Nephron (organoid): Measurements from ENCODE around the gene RPL3.
A peak's percentile ranks its signal among the peaks of the same experiment; 100 is the strongest.

ENCODE experiments used
- H3K27ac Mint-ChIP-seq, 3 experiments: 2 replicates each; pipeline ENCODE4 v1.8.0; 2020; ENCODE audit warnings: mixed read lengths in 3 of 3, mild to moderate bottlenecking in 2 of 3, moderate library complexity in 1 of 3
- H3K27me3 Mint-ChIP-seq: 2 replicates; pipeline ENCODE4 v1.8.0; 2021; ENCODE audit warnings: low read depth, mild to moderate bottlenecking, moderate library complexity, mixed read lengths
- H3K36me3 Mint-ChIP-seq: 2 replicates; pipeline ENCODE4 v1.8.0; 2020; ENCODE audit warnings: low read depth, mixed read lengths
- H3K4me1 Mint-ChIP-seq: 2 replicates; pipeline ENCODE4 v1.8.0; 2020; ENCODE audit warnings: mixed read lengths
- H3K4me3 Mint-ChIP-seq, 3 experiments: 2 replicates each; pipeline ENCODE4 v1.8.0; 2020; ENCODE audit warnings: mild to moderate bottlenecking in 3 of 3, mixed read lengths in 3 of 3, moderate library complexity in 2 of 3
- H3K9me3 Mint-ChIP-seq: 2 replicates; pipeline ENCODE4 v1.8.0; 2020; ENCODE audit warnings: mixed read lengths
- CTCF ChIP-seq, 3 experiments: fragments of 200-600 bp; sonication (generic); IDR thresholded peaks; one replicate each; pipeline ENCODE4 v1.5.0; 2021; ENCODE audit warnings: antibody characterized with exemption in 3 of 3; ENCODE audit not compliant: unreplicated experiment in 3 of 3

The RPL3 gene

DNA sequence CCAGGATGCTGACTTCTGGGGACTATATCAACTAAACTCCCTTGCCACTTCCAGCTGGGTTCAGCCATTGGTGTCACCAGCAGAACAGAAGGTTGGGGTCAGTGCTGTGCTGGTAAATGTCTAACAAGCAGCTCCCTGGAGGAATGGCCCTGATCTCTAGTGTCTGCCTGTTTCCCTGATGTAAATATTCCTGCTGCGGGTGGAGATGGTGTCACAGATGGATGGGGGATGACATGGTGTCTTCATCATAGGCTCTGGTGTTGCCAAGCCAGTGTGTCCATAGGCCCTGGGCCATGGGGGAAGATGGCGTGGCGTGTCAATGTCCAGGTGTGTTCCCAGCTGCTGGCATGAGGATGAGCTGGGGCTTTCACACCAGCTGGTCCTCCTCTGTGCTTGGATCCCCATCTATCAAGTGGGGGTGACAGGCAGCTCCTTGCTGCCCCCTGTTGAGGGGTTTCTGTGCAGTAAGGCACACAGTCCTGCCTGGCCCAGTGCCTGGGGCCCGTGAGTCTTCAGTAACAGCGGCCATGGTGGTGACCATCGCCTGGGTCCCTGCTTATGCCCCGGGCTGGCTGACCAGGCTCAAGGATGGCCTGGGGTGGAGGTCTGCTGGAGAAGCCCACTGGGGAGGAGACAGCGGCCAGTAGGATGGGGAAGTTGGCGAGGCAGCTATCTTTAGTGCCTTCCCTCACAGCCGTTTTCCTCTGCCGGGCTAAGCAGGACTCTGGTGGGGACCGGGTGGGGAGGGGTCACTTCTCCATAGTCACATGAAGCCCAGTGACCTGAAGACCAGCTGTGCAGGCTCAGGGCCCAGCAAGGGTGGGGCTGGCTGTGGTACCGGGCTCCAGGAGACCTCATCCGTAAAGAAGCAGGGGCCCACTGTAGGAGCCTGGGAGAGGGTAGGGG lies 12.7 kb downstream of the RPL3 start:
- Mint-ChIP-seq H3K27ac (peak overlapping the region in 1 of 3 experiments; percentile 10), H3K4me3 (no peak overlapping the region)

GRCh38 chr22:39303892-39304671 lies 15.3 kb downstream of the RPL3 start:
- Mint-ChIP-seq H3K4me1 (peaks cover 10% of the 10 kb centered on the region), H3K4me3 (no peak overlapping the region), H3K27ac (no peak overlapping the region), H3K36me3 (peaks cover 7% of the 10 kb centered on the region), H3K9me3 (no peaks in the 10 kb centered on the region), H3K27me3 (peaks cover 5% of the 10 kb centered on the region)
- TF ChIP-seq CTCF (IDR thresholded peaks at IDR 0.05; ENCODE audit: unreplicated experiment in 3 of 3): no peak

More for the DNA sequence above, 12.7 kb downstream of the RPL3 start:
- Mint-ChIP-seq H3K36me3 (peaks cover 15% of the 10 kb centered on the region), H3K9me3 (no peaks in the 10 kb centered on the region), H3K27me3 (no peaks in the 10 kb centered on the region), H3K4me1 (no peaks in the 10 kb centered on the region)
- peak in 2 of 3 experiments; percentile 24 to 38 for TF ChIP-seq CTCF (IDR thresholded peaks at IDR 0.05; ENCODE audit: unreplicated experiment in 3 of 3)

DNA sequence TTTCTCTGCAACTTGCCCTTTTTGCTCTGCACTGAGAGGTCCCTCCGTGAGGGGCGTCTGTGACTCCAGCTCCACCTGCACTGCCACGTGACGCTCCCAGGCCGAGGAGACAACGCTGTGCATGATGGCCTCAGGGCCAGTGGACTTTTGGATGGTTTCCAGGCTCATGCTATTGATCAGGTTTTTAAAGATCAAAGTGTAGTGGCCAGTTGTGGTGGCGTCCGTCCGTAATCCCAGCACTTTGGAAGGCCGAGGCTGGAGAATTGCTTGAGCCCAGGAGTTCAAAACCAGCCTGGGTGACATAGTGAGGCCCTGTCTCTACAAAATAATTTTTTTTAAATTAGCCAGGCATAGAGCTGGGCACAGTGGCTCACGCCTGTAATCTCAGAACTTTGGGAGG lies 16.1 kb downstream of the RPL3 start:
- H3K4me1 Mint-ChIP-seq: peaks cover 10% of the 10 kb centered on the region
- peaks cover 3% of the 10 kb centered on the region for H3K36me3 Mint-ChIP-seq
- no peak overlapping the region for H3K27ac Mint-ChIP-seq
- peaks cover 5% of the 10 kb centered on the region for H3K27me3 Mint-ChIP-seq
- TF ChIP-seq CTCF (IDR thresholded peaks at IDR 0.05; ENCODE audit: unreplicated experiment in 3 of 3): no peak
- no peak overlapping the region for H3K4me3 Mint-ChIP-seq
- H3K9me3 Mint-ChIP-seq: no peaks in the 10 kb centered on the region

DNA sequence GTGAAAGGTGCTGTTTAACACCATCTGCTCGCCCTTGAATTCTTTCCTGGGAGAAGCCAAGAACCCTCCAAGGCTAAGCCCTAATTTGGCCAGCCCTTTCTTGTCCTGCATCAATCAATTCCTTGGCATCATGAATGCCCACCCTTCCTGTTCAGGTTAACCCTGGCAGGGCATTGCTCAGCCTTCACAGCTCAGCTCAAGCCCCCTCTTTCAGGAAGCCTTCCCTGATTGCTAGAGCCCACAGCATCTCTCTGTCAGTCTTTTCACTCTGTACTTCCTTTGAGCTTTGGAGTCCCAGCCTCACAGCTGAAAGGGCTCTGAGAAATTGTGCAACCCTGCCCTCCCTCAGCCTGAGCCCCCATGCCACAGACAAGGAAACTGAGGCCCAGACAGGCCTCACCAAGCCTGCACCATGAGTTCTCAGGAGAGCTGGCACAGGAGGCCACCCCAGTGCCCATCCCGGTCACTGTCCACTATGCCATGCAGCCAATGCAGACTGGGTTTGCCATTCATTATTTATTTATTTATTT lies 16.9 kb downstream of the RPL3 start:
- no peak for TF ChIP-seq CTCF (IDR thresholded peaks at IDR 0.05; ENCODE audit: unreplicated experiment in 3 of 3)
- no peak overlapping the region for H3K4me3 Mint-ChIP-seq
- H3K4me1 Mint-ChIP-seq: peaks cover 18% of the 10 kb centered on the region
- H3K36me3 Mint-ChIP-seq: peaks cover 3% of the 10 kb centered on the region
- H3K27ac Mint-ChIP-seq: no peak overlapping the region
- H3K9me3 Mint-ChIP-seq: no peaks in the 10 kb centered on the region
- H3K27me3 Mint-ChIP-seq: peaks cover 11% of the 10 kb centered on the region

DNA sequence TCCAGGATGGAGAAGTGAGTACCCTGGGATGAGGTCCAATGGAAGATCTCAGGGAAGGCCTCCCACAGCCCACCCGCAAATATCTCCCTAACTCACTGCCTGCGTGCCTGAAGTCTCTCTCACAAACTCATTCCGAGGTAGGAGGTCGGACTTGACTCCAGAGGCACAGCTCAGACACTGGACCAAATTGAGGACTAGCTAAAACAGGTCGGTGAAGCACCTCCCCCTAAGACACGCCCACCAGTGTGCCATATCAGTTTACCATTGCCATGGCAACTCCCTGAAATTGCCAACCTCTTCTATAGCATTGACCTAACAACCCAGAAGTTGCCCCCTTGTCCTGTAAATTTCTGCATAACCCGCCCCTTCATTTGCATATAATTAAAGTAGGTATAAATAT lies 17.5 kb downstream of the RPL3 start:
- Mint-ChIP-seq H3K4me1 (peaks cover 18% of the 10 kb centered on the region), H3K27me3 (peaks cover 11% of the 10 kb centered on the region), H3K4me3 (no peak overlapping the region), H3K27ac (no peak overlapping the region), H3K9me3 (no peaks in the 10 kb centered on the region), H3K36me3 (peaks cover 3% of the 10 kb centered on the region)
- no peak for TF ChIP-seq CTCF (IDR thresholded peaks at IDR 0.05; ENCODE audit: unreplicated experiment in 3 of 3)
